Panc1 (cell line): ENCODE data around the gene C16orf86. TPM values are rescaled to one million over a fixed set of nuclear protein-coding genes. Genes with fewer than 3 reads are reported as not detected.

Source experiments
- ATAC-seq: fragments of 200-7000 bp; cut with Tn5 transposase; 2 replicates; pipeline ENCODE4 v1.9.1; 2020; ENCODE audit warnings: mild to moderate bottlenecking, moderate library complexity
- BruUV-seq: library from RNA; stranded (reverse); fragments of 400-500 nt; replicated peaks from 2 replicates; lab custom pipeline; 2021; lab: Mats Ljungman, UMichigan
- CTCF ChIA-PET: fragments of 300-600 bp; sonication (Branson Sonifier 250); formaldehyde crosslinking; loops from one replicate; lab custom pipeline; 2022; ENCODE audit warnings: antibody characterized with exemption; lab: Charles Lee
- POLR2A ChIA-PET: fragments of 300-600 bp; sonication (Branson Sonifier 250); formaldehyde crosslinking; loops from one replicate; lab custom pipeline; 2022; ENCODE audit warnings: antibody characterized with exemption; lab: Charles Lee
- DNase-seq: peaks from one replicate; pipeline ENCODE4 v3.0.0-alpha.2; 2010; ENCODE audit warnings: low read depth, low spot score
- H3K27ac ChIP-seq: 2 replicates; pipeline ENCODE4 v1.5.1; 2011; ENCODE audit warnings: mild to moderate bottlenecking, low read length, inconsistent platforms
- H3K27me3 ChIP-seq: fragments of 200-500 bp; sonication (Bioruptor generic); 2 replicates; pipeline ENCODE4 v1.6.0; 2014; ENCODE audit warnings: low read length, inconsistent platforms; ENCODE audit not compliant: control insufficient read depth, insufficient read depth
- H3K36me3 ChIP-seq: fragments of 200-500 bp; sonication (Bioruptor generic); 2 replicates; pipeline ENCODE4 v1.5.1; 2014; ENCODE audit warnings: inconsistent platforms, mild to moderate bottlenecking, low read length, moderate library complexity; ENCODE audit not compliant: control insufficient read depth, insufficient read depth
- H3K4me1 ChIP-seq: 2 replicates; pipeline ENCODE4 v1.5.1; 2011; ENCODE audit warnings: inconsistent platforms, mild to moderate bottlenecking, low read length, moderate library complexity; ENCODE audit not compliant: control insufficient read depth, insufficient read depth
- H3K4me3 ChIP-seq, 2 experiments: 2 replicates each; pipeline ENCODE4 v1.5.1; 2011 to 2012; ENCODE audit warnings: low read depth in 2 of 2, low read length in 2 of 2, mild to moderate bottlenecking in 2 of 2, inconsistent platforms in 1 of 2, moderate library complexity in 1 of 2
- H3K9me3 ChIP-seq: fragments of 200-500 bp; sonication (Bioruptor generic); 2 replicates; pipeline ENCODE4 v1.5.1; 2014; ENCODE audit warnings: low read depth, mild to moderate bottlenecking, inconsistent platforms, low read length, moderate library complexity; ENCODE audit not compliant: control insufficient read depth, insufficient read depth
- CTCF ChIP-seq: fragments of 450-650 bp; IDR thresholded peaks from 2 replicates; pipeline ENCODE4 v1.5.1; 2017; ENCODE audit warnings: mild to moderate bottlenecking
- POLR2AphosphoS5 ChIP-seq: IDR thresholded peaks from 2 replicates; pipeline ENCODE4 v1.6.1; 2012; ENCODE audit warnings: mild to moderate bottlenecking, low read depth, low read length, moderate library complexity
- REST ChIP-seq, 2 experiments: IDR thresholded peaks; 2 replicates each; pipeline ENCODE4 v1.6.1; 2011 to 2012; ENCODE audit warnings: low read depth in 2 of 2, control low read depth in 1 of 2, low read length in 1 of 2, mild to moderate bottlenecking in 1 of 2, moderate library complexity in 1 of 2; ENCODE audit not compliant: insufficient read depth in 1 of 2
- SIN3A ChIP-seq: IDR thresholded peaks from 2 replicates; pipeline ENCODE4 v1.6.1; 2012; ENCODE audit warnings: low read depth, mild to moderate bottlenecking, low read length, moderate library complexity, borderline replicate concordance; ENCODE audit not compliant: insufficient read depth
- TCF7L2 ChIP-seq: IDR thresholded peaks from 2 replicates; pipeline ENCODE4 v1.6.1; 2011; ENCODE audit warnings: mild to moderate bottlenecking, low read depth, low read length, inconsistent platforms
- in situ Hi-C: cut with HindIII; loops from 2 replicates; pipeline ENCODE4 v1.10.0; 2016; ENCODE audit warnings: low sequenced_read_pairs, low pct_unique_long_range_greater_than_20kb
- intact Hi-C: fragments of 100-400 bp; cut with micrococcal nuclease; formaldehyde crosslinking; loops from one replicate; pipeline ENCODE4 v1.10.0; 2022; ENCODE audit not compliant: unreplicated experiment
- total RNA-seq: library from RNA; stranded (reverse); gene quantifications from one replicate; pipeline ENCODE4 v1.2.1, GENCODE V29; 2021; ENCODE audit not compliant: unreplicated experiment

C16orf86 gene
- total RNA-seq, 1 experiment from 2014 or later: 0.80 TPM

GRCh38 chr16:67675999-67676398 lies 9.4 kb downstream of the C16orf86 start:
- DNase-seq: no peak
- no peak overlapping the region for H3K27ac ChIP-seq
- H3K27me3 ChIP-seq: no peaks in the 10 kb centered on the region
- H3K9me3 ChIP-seq: no peaks in the 10 kb centered on the region
- BruUV-seq: no TSS peak
- no peak for ATAC-seq
- no peak overlapping the region for H3K4me3 ChIP-seq
- TF ChIP-seq REST (IDR thresholded peaks at IDR 0.05; ENCODE audit: insufficient read depth in 1 of 2, low read depth in 2 of 2, low read length in 1 of 2) (no peak), TCF7L2 (no peak), POLR2AphosphoS5 (no peak), CTCF (no peak), SIN3A (no peak)
- in situ Hi-C loops (no loop called here), intact Hi-C loops (loop anchor here (10.0 kb wide), 1 partner anchor 129 kb away; the partner anchor contains the start of genes RANBP10 and TSNAXIP1)
- H3K4me1 ChIP-seq: no peaks in the 10 kb centered on the region
- ChIA-PET POLR2A (no interaction called here), CTCF (no interaction called here)
- H3K36me3 ChIP-seq: no peaks in the 10 kb centered on the region; the same call in 1 of the 2 replicates

GRCh38 chr16:67676516-67676915 lies 9.9 kb downstream of the C16orf86 start:
- no TSS peak for BruUV-seq
- H3K4me1 ChIP-seq: no peaks in the 10 kb centered on the region
- H3K36me3 ChIP-seq: no peaks in the 10 kb centered on the region; the same call in 1 of the 2 replicates
- no peak for TF ChIP-seq CTCF
- TF ChIP-seq REST (IDR thresholded peaks at IDR 0.05; ENCODE audit: insufficient read depth in 1 of 2, low read depth in 2 of 2, low read length in 1 of 2): no peak
- TF ChIP-seq TCF7L2: no peak
- no peak for TF ChIP-seq POLR2AphosphoS5
- no peak for TF ChIP-seq SIN3A
- DNase-seq (no peak), ATAC-seq (no peak)
- in situ Hi-C loops: no loop called here
- no peaks in the 10 kb centered on the region for H3K27me3 ChIP-seq
- ChIA-PET POLR2A (no interaction called here), CTCF (interaction anchor here (0.6 kb wide), 1 partner anchor 11 kb away, joined by 3 read pairs; no protein-coding TSS in a partner anchor)
- intact Hi-C loops: loop anchor here (10.0 kb wide), 1 partner anchor 128 kb away; the partner anchor contains the start of genes RANBP10 and TSNAXIP1
- no peak overlapping the region for H3K27ac ChIP-seq
- no peaks in the 10 kb centered on the region for H3K9me3 ChIP-seq
- no peak overlapping the region for H3K4me3 ChIP-seq
